PFSK-1 (cell line): ENCODE results near the gene RSPO3.

Experiments used
- SIN3A ChIP-seq: IDR thresholded peaks from 2 replicates; pipeline ENCODE4 v1.6.1; 2012; ENCODE audit warnings: mild to moderate bottlenecking, low read length, moderate library complexity, borderline replicate concordance; ENCODE audit not compliant: insufficient read depth
- TF ChIP-seq, protein P1 (sequence below), 2 experiments: IDR thresholded peaks; 2 replicates each; pipeline versions ENCODE4 v1.6.1 to v1.8.0; 2011 to 2012; ENCODE audit warnings: low read depth in 2 of 2, low read length in 2 of 2, control low read depth in 1 of 2, inconsistent platforms in 1 of 2, mild to moderate bottlenecking in 1 of 2, moderate library complexity in 1 of 2; ENCODE audit not compliant: insufficient read depth in 1 of 2

DNA sequence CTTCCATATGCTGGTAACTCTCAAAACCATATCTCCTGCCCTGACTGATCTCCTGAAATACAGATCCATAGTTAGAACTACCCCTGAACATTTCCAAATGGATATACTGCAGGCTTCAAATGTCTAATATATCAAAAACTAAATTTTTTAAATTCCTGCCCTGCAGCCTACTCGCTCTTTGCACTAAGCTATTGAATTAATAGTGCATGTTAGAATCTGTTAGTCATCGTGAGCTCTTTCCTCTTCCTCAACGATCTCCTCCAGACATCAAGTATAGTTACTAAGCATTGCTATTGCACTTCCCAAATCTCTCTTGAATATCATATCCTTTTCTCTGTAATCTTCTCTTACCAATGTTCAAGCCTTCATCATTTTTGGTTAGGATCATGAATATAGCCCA lies 26.0 kb upstream of the RSPO3 start:
- TF ChIP-seq, protein P1, sequence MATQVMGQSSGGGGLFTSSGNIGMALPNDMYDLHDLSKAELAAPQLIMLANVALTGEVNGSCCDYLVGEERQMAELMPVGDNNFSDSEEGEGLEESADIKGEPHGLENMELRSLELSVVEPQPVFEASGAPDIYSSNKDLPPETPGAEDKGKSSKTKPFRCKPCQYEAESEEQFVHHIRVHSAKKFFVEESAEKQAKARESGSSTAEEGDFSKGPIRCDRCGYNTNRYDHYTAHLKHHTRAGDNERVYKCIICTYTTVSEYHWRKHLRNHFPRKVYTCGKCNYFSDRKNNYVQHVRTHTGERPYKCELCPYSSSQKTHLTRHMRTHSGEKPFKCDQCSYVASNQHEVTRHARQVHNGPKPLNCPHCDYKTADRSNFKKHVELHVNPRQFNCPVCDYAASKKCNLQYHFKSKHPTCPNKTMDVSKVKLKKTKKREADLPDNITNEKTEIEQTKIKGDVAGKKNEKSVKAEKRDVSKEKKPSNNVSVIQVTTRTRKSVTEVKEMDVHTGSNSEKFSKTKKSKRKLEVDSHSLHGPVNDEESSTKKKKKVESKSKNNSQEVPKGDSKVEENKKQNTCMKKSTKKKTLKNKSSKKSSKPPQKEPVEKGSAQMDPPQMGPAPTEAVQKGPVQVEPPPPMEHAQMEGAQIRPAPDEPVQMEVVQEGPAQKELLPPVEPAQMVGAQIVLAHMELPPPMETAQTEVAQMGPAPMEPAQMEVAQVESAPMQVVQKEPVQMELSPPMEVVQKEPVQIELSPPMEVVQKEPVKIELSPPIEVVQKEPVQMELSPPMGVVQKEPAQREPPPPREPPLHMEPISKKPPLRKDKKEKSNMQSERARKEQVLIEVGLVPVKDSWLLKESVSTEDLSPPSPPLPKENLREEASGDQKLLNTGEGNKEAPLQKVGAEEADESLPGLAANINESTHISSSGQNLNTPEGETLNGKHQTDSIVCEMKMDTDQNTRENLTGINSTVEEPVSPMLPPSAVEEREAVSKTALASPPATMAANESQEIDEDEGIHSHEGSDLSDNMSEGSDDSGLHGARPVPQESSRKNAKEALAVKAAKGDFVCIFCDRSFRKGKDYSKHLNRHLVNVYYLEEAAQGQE (IDR thresholded peaks at IDR 0.05; ENCODE audit: insufficient read depth in 1 of 2, low read depth in 2 of 2, low read length in 2 of 2) = no peak
- TF ChIP-seq SIN3A = no peak
